ENCODE results near the gene FAM118A. TPM values are rescaled to one million over a fixed set of nuclear protein-coding genes. Genes with fewer than 3 reads are reported as not detected.
A peak's percentile ranks its signal among the peaks of the same experiment; 100 is the strongest.

The FAM118A gene
- total and polyA plus RNA-seq, 2 of the 8 experiments (the other 6 are each of a cell fraction or from before 2014, with no cell fraction given): 8.5 to 18.6 TPM

DNA sequence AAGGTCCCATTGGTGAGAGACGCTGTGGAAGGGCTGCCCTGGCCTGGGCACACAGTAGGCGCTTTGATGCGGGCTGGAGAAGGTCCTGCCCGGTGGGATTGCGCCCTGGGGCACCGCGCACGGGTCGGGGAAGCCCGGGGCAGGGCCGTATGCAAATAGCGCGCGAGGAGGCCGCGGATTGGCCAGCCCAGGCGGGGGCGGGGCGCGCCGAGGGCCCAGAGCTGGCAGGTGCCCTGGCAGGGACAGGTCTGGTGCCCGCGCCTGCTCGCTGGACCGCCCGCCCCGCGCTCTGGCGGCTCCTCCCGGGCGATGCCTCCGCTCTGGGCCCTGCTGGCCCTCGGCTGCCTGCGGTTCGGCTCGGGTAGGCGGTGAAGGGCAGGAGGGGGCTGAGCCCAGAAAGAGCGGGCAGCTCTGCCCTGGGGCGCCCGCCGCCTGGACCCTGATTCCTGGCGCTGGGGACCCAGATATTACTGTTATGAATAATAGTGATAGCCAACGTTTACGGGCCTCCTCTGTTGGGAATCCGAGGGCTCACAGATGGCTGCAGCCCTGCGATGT lies 24.9 kb upstream of the FAM118A start, which contains the start of gene UPK3A:
UPK3A (plus strand) TSS at position 245 of the 558 bp plus-strand sequence; CDS start at position 310, 65 bp downstream.
- no peak within 1 kb of the TSS for H2BK20ac ChIP-seq (ENCODE audit: low read length)
- H4K91ac ChIP-seq (replicated peaks; ENCODE audit: insufficient read length, low read length): no peak within 1 kb of the TSS
- H3K79me2 ChIP-seq (ENCODE audit: control insufficient read depth in 1 of 2, insufficient read depth in 2 of 2, low read length in 2 of 2): no peaks in the 10 kb centered on the region
- peaks cover 7% of the 10 kb centered on the region for H3K23me2 ChIP-seq (ENCODE audit: low read depth, low read length)
- peak within 1 kb of the TSS; percentile 0; the same call in 1 of the 2 replicates for H2BK15ac ChIP-seq (ENCODE audit: low read length)
- H3K56ac ChIP-seq (replicated peaks; ENCODE audit: insufficient read length, low read depth, low read length): no peak within 1 kb of the TSS
- peak within 1 kb of the TSS; percentile 43 to 69 (median 60) for H3K4me3 ChIP-seq (ENCODE audit: extremely low read depth in 1 of 4, insufficient read depth in 2 of 4, low read depth in 3 of 4, low read length in 4 of 4)
- no peak within 1 kb of the TSS for H2BK120ac ChIP-seq (replicated peaks; ENCODE audit: low read depth, low read length)
- ChIA-PET POLR2A (ENCODE audit: partially characterized antibody) (interaction anchor here (1.0 kb wide), 1 partner anchor 149 kb away, joined by 3 read pairs; no protein-coding TSS in a partner anchor), CTCF (ENCODE audit: partially characterized antibody) (interaction anchor here (0.7 to 1.7 kb wide), 3 partner anchors 10 to 140 kb away, joined by 5 to 6 read pairs (median 5); no protein-coding TSS in a partner anchor)
- peak within 1 kb of the TSS; percentile 49 for H3K4ac ChIP-seq (replicated peaks; ENCODE audit: insufficient read length, low read depth, low read length)
- H3K4me2 ChIP-seq (ENCODE audit: insufficient read depth in 1 of 2, low read depth in 2 of 2, low read length in 2 of 2): peak within 1 kb of the TSS; percentile 64 to 99
- H3K14ac ChIP-seq (ENCODE audit: insufficient read length): no peak within 1 kb of the TSS
- H4K5ac ChIP-seq (ENCODE audit: insufficient read length, low read depth, low read length): no peak within 1 kb of the TSS
- H2BK12ac ChIP-seq (ENCODE audit: low read depth, low read length): peak within 1 kb of the TSS; percentile 62; the same call in 1 of the 2 replicates
- H3K9ac ChIP-seq (replicated peaks in 1 of 4; ENCODE audit: extremely low read depth in 1 of 4, low read depth in 3 of 4, low read length in 3 of 4): peak within 1 kb of the TSS in 1 of 4 experiments; percentile 8; a peak in 1 of 7 replicates
- no peaks in the 10 kb centered on the region for H3K79me1 ChIP-seq (ENCODE audit: low read depth, low read length)
- H4K8ac ChIP-seq (ENCODE audit: extremely low read depth, insufficient read depth, low read length): peak within 1 kb of the TSS; percentile 11; the same call in 1 of the 2 replicates
- no peak for FAIRE-seq
- 2% methylated on average over 30 of the region's 46 CpGs; no CpG with 5 or more reads in 1 of the 2 experiments for WGBS, 2 experiments (ENCODE audit: extremely low coverage in 1 of 2, insufficient coverage in 1 of 2, insufficient read length in 1 of 2, insufficient replicate concordance in 2 of 2, low coverage in 1 of 2, low lambda C conversion rate in 2 of 2, missing lambda C conversion rate in 1 of 2)
- H3K27ac ChIP-seq (ENCODE audit: low read depth, low read length): no peak within 1 kb of the TSS
- peaks cover 0 to 15% (median 7%) of the 10 kb centered on the region in 4 experiments; a peak in 6 of 7 replicates for H3K4me1 ChIP-seq (replicated peaks in 1 of 4; ENCODE audit: control insufficient read depth in 3 of 4, insufficient read depth in 4 of 4, low read length in 3 of 4)
- no peak within 1 kb of the TSS for H2AK5ac ChIP-seq (ENCODE audit: low read depth, low read length)
- H4K20me1 ChIP-seq (replicated peaks in 1 of 2; ENCODE audit: control insufficient read depth in 1 of 2, insufficient read depth in 2 of 2, low read length in 2 of 2): no peaks in the 10 kb centered on the region
- no peak within 1 kb of the TSS for H2BK5ac ChIP-seq (ENCODE audit: low read depth, low read length)
- H3K36me3 ChIP-seq (ENCODE audit: control insufficient read depth in 2 of 4, insufficient read depth in 4 of 4, low read length in 3 of 4): no peaks in the 10 kb centered on the region
- H3K9me3 ChIP-seq (ENCODE audit: insufficient read depth in 2 of 2, low read depth in 1 of 2, low read length in 1 of 2): no peaks in the 10 kb centered on the region
- peak within 1 kb of the TSS; percentile 44; the same call in 1 of the 2 replicates for H2AFZ ChIP-seq (ENCODE audit: low read length)
- peak in 1 of 2 experiments; percentile 94 for DNase-seq (ENCODE audit: low read depth in 1 of 2, low spot score in 2 of 2)
- peak within 1 kb of the TSS; percentile 85; the same call in 1 of the 2 replicates for H3K18ac ChIP-seq (ENCODE audit: extremely low read depth, low read length)
- H3K27me3 ChIP-seq (replicated peaks in 1 of 4; ENCODE audit: control insufficient read depth in 3 of 4, extremely low read depth in 1 of 4, insufficient read depth in 3 of 4, low read length in 3 of 4): peaks cover 0 to 11% (median 3%) of the 10 kb centered on the region in 4 experiments; a peak in 5 of 7 replicates
- no peak within 1 kb of the TSS for H3K23ac ChIP-seq (ENCODE audit: insufficient read length)
- TF ChIP-seq FOSL1 (IDR thresholded peaks at IDR 0.05; ENCODE audit: insufficient read depth, low read depth, low read length) (no peak), NRF1 (IDR thresholded peaks at IDR 0.05; ENCODE audit: low read depth, low read length) (no peak), POU5F1 (IDR thresholded peaks at IDR 0.05; ENCODE audit: low read depth, low read length) (no peak), SUZ12 (IDR thresholded peaks at IDR 0.05; ENCODE audit: low read length) (no peak), MAFK (IDR thresholded peaks at IDR 0.05; ENCODE audit: low read depth, low read length) (no peak), JUND (IDR thresholded peaks at IDR 0.05; ENCODE audit: low read length) (no peak), ASH2L (IDR thresholded peaks at IDR 0.05; ENCODE audit: low read length) (no peak), SAP30 (IDR thresholded peaks at IDR 0.05; ENCODE audit: insufficient read depth, insufficient replicate concordance, low read length) (no peak), SP4 (IDR thresholded peaks at IDR 0.05; ENCODE audit: low read length) (no peak), RBBP5 (IDR thresholded peaks at IDR 0.05; ENCODE audit: borderline replicate concordance, low read depth, low read length) (no peak; the same call in 1 of the 2 replicates)
- TF ChIP-seq, protein P1, sequence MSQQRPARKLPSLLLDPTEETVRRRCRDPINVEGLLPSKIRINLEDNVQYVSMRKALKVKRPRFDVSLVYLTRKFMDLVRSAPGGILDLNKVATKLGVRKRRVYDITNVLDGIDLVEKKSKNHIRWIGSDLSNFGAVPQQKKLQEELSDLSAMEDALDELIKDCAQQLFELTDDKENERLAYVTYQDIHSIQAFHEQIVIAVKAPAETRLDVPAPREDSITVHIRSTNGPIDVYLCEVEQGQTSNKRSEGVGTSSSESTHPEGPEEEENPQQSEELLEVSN (IDR thresholded peaks at IDR 0.05): no peak
